ENCODE results near the gene PROM1. TPM values are rescaled to one million over a fixed set of nuclear protein-coding genes. Genes with fewer than 3 reads are reported as not detected.

Gene PROM1
- total and polyA plus RNA-seq, 9 of the 15 experiments (the other 6 are each of a cell fraction or from before 2014, with no cell fraction given): 0.05 TPM; not detected in 8

GRCh38 chr4:16075061-16075460 lies 8.8 kb downstream of the PROM1 start:
- TF ChIP-seq BCLAF1 (IDR thresholded peaks at IDR 0.05; ENCODE audit: borderline replicate concordance in 1 of 2, control insufficient read depth in 1 of 2, low read depth in 2 of 2, low read length in 1 of 2) (no peak), IFI16 (CRISPR knock-in tag; IDR thresholded peaks at IDR 0.05) (no peak), U2AF1 (optimal IDR thresholded peaks at IDR 0.05; ENCODE audit: low read depth, low read length) (no peak)
- DNase-seq (ENCODE audit: extremely low read depth in 1 of 4, low spot score in 3 of 4) (no peak), ATAC-seq (no peak), FAIRE-seq (no peak)
- Histone ChIP-seq H3K27ac (ENCODE audit: extremely low read depth, low read depth, low read length) (no peak overlapping the region), H2AFZ (ENCODE audit: low read depth, low read length) (no peak overlapping the region), H3K4me3 (no peak overlapping the region), H3K4me2 (ENCODE audit: insufficient read depth, low read length) (no peak overlapping the region), H4K20me1 (replicated peaks; ENCODE audit: control insufficient read depth, insufficient read depth, low read length) (no peaks in the 10 kb centered on the region), H3K9me3 (replicated peaks; ENCODE audit: control insufficient read depth, insufficient read depth, low read depth, low read length) (no peaks in the 10 kb centered on the region), H3K9ac (ENCODE audit: insufficient read depth in 1 of 2, low read depth in 2 of 2, low read length in 2 of 2) (no peak overlapping the region), H3K4me1 (replicated peaks in 1 of 2; ENCODE audit: control insufficient read depth in 2 of 2, insufficient read depth in 2 of 2, low read length in 2 of 2) (no peaks in the 10 kb centered on the region), H3K9me1 (ENCODE audit: control insufficient read depth, insufficient read depth, low read length) (no peaks in the 10 kb centered on the region), H3K27me3 (ENCODE audit: control insufficient read depth in 2 of 2, insufficient read depth in 2 of 2, low read length in 2 of 2) (peaks cover 7 to 34% of the 10 kb centered on the region in 2 experiments), H3K36me3 (ENCODE audit: control insufficient read depth, insufficient read depth, low read length) (no peaks in the 10 kb centered on the region), H3K79me2 (ENCODE audit: control insufficient read depth, insufficient read depth, low read length) (no peaks in the 10 kb centered on the region)
- CTCF ChIA-PET (ENCODE audit: low intra/inter-chr PET ratio): no interaction called here
- intact Hi-C loops (cut with micrococcal nuclease) (no loop called here), in situ Hi-C loops (cut with MboI) (no loop called here)
- WGBS (ENCODE audit: insufficient coverage, low coverage, missing lambda C conversion rate): 5% methylated on average over 3 of the region's 3 CpGs
- no TSS peak for BruUV-seq (replicated peaks)
- POLR2A ChIA-PET: no interaction called here

Data from K562 (cell line).